Gastrocnemius medialis (tissue), 4 donors: Measurements from ENCODE around the gene AGK. TPM values are rescaled to one million over a fixed set of nuclear protein-coding genes. Genes with fewer than 3 reads are reported as not detected.

Experiments
- ATAC-seq, 2 donors: fragments of 150-250 bp; one replicate each; pipeline ENCODE4 v1.9.1; 2016
- DNase-seq, 2 donors: peaks; one replicate each; pipeline ENCODE4 v3.0.0-alpha.2; 2019
- H3K27ac ChIP-seq, 4 donors: fragments of 200-600 bp; sonication (generic); 1 replicate in 1 of 4; 2 replicates in 3 of 4; pipeline ENCODE4 v1.5.1; 2016 to 2018; ENCODE audit warnings: mild to moderate bottlenecking in 2 of 4, moderate library complexity in 1 of 4
- H3K27me3 ChIP-seq, 3 donors: fragments of 200-600 bp; sonication (generic) in 2 of 3; 1 replicate in 1 of 3; 2 replicates in 2 of 3; pipeline versions ENCODE4 v1.5.1 to v1.6.0; 2016 to 2019; ENCODE audit warnings: mild to moderate bottlenecking in 1 of 3, moderate library complexity in 1 of 3
- H3K36me3 ChIP-seq, 2 donors: fragments of 200-600 bp; sonication (generic) in 1 of 2; one replicate each; pipeline ENCODE4 v1.5.1; 2017 to 2018
- H3K4me1 ChIP-seq, 2 donors: fragments of 200-600 bp; sonication (generic) in 1 of 2; one replicate each; pipeline ENCODE4 v1.5.1; 2016 to 2017; ENCODE audit warnings: mild to moderate bottlenecking in 2 of 2
- H3K4me3 ChIP-seq, 4 donors: fragments of 200-600 bp; sonication (generic) in 3 of 4; 1 replicate in 1 of 4; 2 replicates in 3 of 4; pipeline ENCODE4 v1.5.1; 2016 to 2019; ENCODE audit warnings: mild to moderate bottlenecking in 2 of 4
- H3K9me3 ChIP-seq, 3 donors: fragments of 200-600 bp; sonication (generic) in 2 of 3; 1 replicate in 1 of 3; 2 replicates in 2 of 3; pipeline ENCODE4 v1.5.1; 2016 to 2019
- POLR2A ChIP-seq, 2 donors: fragments of 450-650 bp; IDR thresholded peaks; one replicate each; pipeline ENCODE4 v1.6.1; 2017; ENCODE audit warnings: antibody characterized with exemption in 2 of 2, mild to moderate bottlenecking in 2 of 2, moderate library complexity in 2 of 2
- in situ Hi-C, 4 donors: fragments of 200-750 bp; cut with MboI; loops; one replicate each; pipeline versions ENCODE4 v1.15.0 to v1.8.0; 2017; ENCODE audit warnings: low sequenced_read_pairs in 4 of 4
- intact Hi-C: fragments of 100-400 bp; cut with DNase I; formaldehyde crosslinking; loops from one replicate; pipeline ENCODE4 v1.15.1; 2023; ENCODE audit warnings: low total_unique reads
- total RNA-seq, 4 donors: library from RNA; depleted of rRNA; stranded (reverse); fragments of >200 nt; gene quantifications; one replicate each; pipeline versions ENCODE4 v1.1.0 to v1.2.3, GENCODE V29; 2016
- TF ChIP-seq, protein P1 (sequence below), 5 experiments: fragments of 450-650 bp in 3 of 5; fragments of 200-600 bp in 2 of 5; sonication (generic) in 2 of 5; IDR thresholded peaks in 4 of 5; conservative IDR thresholded peaks in 1 of 5; 1 replicate in 4 of 5; 2 replicates in 1 of 5; pipeline ENCODE4 v1.5.1; 2016 to 2019; ENCODE audit warnings: antibody characterized with exemption in 5 of 5, mild to moderate bottlenecking in 3 of 5, moderate library complexity in 3 of 5

The AGK gene
- total RNA-seq, 4 donors from 2014 or later: 6.5 to 17.1 (median 11.5) TPM

DNA sequence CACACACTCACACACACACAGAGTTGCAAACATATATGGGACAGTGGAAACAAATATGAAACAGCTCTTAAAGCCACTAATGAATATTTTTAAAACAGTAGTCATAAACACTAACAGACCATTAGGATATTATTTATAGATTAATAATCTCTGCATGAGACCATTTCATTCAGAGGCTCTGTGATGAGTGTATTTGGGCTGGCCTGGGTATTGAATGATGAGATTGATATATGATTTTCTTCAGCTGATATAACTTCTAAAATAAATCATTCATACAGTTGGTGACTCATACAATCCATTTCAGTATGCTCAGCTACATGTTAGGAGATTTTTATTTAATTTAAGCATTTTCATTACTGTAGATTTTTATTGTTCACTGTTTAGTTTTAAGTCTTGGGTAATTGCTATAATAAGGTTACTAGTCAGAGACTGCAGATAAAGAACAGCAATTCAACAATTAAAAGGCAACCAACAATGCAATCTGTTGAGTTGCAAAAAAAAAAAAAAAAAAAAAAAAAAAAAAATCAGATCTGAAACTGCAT lies 25.2 kb upstream of the AGK start:
- Histone ChIP-seq H3K4me3 (no peak overlapping the region), H3K36me3 (no peaks in the 10 kb centered on the region), H3K27ac (no peak overlapping the region), H3K9me3 (no peaks in the 10 kb centered on the region), H3K27me3 (no peaks in the 10 kb centered on the region), H3K4me1 (no peaks in the 10 kb centered on the region)
- intact Hi-C loops (no loop called here), in situ Hi-C loops (loop anchor here in 2 of 4 donors (25.0 kb wide), 2 partner anchors 514 to 714 kb away; partner anchors contain the start of gene MRPS33 (in 1 of the 2))
- no peak for ATAC-seq
- TF ChIP-seq, protein P1, sequence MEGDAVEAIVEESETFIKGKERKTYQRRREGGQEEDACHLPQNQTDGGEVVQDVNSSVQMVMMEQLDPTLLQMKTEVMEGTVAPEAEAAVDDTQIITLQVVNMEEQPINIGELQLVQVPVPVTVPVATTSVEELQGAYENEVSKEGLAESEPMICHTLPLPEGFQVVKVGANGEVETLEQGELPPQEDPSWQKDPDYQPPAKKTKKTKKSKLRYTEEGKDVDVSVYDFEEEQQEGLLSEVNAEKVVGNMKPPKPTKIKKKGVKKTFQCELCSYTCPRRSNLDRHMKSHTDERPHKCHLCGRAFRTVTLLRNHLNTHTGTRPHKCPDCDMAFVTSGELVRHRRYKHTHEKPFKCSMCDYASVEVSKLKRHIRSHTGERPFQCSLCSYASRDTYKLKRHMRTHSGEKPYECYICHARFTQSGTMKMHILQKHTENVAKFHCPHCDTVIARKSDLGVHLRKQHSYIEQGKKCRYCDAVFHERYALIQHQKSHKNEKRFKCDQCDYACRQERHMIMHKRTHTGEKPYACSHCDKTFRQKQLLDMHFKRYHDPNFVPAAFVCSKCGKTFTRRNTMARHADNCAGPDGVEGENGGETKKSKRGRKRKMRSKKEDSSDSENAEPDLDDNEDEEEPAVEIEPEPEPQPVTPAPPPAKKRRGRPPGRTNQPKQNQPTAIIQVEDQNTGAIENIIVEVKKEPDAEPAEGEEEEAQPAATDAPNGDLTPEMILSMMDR (IDR thresholded peaks at IDR 0.05 in 4 of 5, conservative IDR thresholded peaks at IDR 0.05 in 1 of 5): no peak
- no peak for TF ChIP-seq POLR2A (IDR thresholded peaks at IDR 0.05)
- DNase-seq: no peak

DNA sequence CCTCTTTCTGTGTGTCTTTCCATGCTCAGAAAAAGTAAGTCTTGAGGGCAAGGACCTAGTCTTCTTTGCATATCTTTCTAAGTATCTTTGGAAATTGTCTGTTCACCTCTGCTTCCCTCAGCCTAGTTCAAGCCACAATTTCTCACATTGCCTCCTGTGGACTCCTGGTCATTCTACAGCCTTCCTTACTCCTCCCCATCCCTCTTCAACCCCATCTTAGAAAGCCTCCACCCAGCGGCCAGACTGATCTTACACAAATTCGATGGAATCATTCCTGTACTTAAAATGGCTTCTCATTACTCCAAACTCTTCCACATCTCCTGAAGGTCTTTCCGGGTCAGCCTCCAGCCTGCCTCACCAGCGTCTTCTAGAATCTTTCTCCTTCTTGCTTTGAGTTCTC lies 24.1 kb upstream of the AGK start:
- H3K9me3 ChIP-seq: no peaks in the 10 kb centered on the region
- no peaks in the 10 kb centered on the region for H3K27me3 ChIP-seq
- TF ChIP-seq, protein P1 (IDR thresholded peaks at IDR 0.05 in 4 of 5, conservative IDR thresholded peaks at IDR 0.05 in 1 of 5): no peak
- no peak for TF ChIP-seq POLR2A (IDR thresholded peaks at IDR 0.05)
- H3K27ac ChIP-seq: no peak overlapping the region
- no peaks in the 10 kb centered on the region for H3K4me1 ChIP-seq
- intact Hi-C loops (no loop called here), in situ Hi-C loops (loop anchor here in 2 of 4 donors (25.0 kb wide), 2 partner anchors 515 to 715 kb away; partner anchors contain the start of gene MRPS33 (in 1 of the 2))
- no peaks in the 10 kb centered on the region for H3K36me3 ChIP-seq
- DNase-seq: no peak
- ATAC-seq: no peak
- no peak overlapping the region for H3K4me3 ChIP-seq

DNA sequence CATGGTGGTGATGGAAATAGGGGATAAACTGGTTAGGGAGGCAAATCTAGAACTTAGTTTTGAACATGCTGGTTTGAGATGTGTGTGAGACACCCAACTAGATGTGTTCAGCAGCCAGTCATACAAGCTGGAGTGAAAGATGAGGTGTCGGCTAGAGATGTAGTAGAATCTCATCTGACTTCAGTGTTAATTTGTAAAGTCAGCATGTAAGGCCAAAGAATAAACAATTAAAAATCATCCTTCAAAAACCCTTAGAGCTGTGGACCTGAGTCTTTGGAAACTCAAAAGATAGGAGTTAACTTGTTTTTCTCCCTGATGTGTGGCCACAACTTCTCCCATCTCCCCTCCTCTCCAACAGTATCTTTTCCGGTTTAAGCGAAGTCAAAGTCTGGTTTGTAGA lies 22.8 kb upstream of the AGK start:
- Histone ChIP-seq H3K27ac (no peak overlapping the region), H3K9me3 (no peaks in the 10 kb centered on the region), H3K4me1 (no peaks in the 10 kb centered on the region), H3K36me3 (no peaks in the 10 kb centered on the region), H3K4me3 (no peak overlapping the region), H3K27me3 (no peaks in the 10 kb centered on the region)
- in situ Hi-C loops (loop anchor here in 2 of 4 donors (25.0 kb wide), 2 partner anchors 516 to 716 kb away; partner anchors contain the start of gene MRPS33 (in 1 of the 2)), intact Hi-C loops (no loop called here)
- ATAC-seq (no peak), DNase-seq (no peak)
- TF ChIP-seq POLR2A (IDR thresholded peaks at IDR 0.05): no peak
- TF ChIP-seq, protein P1 (IDR thresholded peaks at IDR 0.05 in 4 of 5, conservative IDR thresholded peaks at IDR 0.05 in 1 of 5): no peak

DNA sequence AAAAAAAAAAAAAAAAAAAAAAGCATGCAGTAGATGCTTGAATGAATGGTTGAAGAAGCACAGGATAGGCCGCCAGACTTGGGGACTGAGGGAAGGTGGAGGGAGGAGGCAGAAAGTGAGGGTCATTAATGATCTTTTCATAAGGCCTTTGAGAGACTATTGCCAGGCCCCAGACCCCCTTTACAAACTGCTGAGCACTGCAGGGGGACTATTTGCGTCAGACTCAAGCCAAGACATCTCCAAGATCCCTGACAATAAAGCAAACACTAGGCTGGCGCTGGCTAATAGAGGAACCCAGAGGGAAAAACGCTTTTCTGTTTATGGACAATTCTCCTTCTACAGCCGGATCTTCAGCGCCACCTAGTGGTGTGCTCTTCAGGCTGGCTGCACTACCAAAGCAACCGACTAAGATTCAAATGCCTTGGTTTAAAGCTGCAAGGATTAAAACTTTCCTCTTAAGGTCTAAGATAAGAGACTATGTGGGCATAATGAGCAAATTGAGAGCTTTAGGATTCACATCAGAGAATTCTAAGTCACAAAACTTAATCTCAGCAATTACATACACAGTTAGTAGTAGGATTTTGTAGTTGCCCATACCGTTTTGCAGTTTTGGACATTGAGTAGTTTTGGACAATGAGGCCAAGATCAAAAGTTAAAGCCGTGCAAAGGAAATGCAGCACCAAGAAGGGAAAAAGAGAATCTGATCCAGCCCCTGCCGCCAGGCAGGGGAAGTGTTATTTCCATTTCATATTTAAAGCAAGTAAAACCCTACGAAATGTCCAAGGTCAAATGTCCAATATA lies 17.9 kb upstream of the AGK start:
- no peak for TF ChIP-seq POLR2A (IDR thresholded peaks at IDR 0.05)
- TF ChIP-seq, protein P1 (IDR thresholded peaks at IDR 0.05 in 4 of 5, conservative IDR thresholded peaks at IDR 0.05 in 1 of 5): peak; percentile 71 to 96 (median 75)

More for the DNA sequence above, 17.9 kb upstream of the AGK start:
- H3K36me3 ChIP-seq: no peaks in the 10 kb centered on the region
- intact Hi-C loops: loop anchor here (1.0 to 10.0 kb wide), 5 partner anchors 209 to 859 kb away; partner anchors contain the start of genes ADCK2 and MRPS33
- H3K9me3 ChIP-seq: no peaks in the 10 kb centered on the region
- DNase-seq: peak; percentile 22 to 33
- peaks cover 0 to 15% of the 10 kb centered on the region in 2 donors for H3K4me1 ChIP-seq
- H3K4me3 ChIP-seq: no peak overlapping the region
- H3K27ac ChIP-seq: no peak overlapping the region
- H3K27me3 ChIP-seq: no peaks in the 10 kb centered on the region
- peak; percentile 83 to 89 for ATAC-seq
- in situ Hi-C loops: loop anchor here (5.0 to 25.0 kb wide), 5 partner anchors 209 to 721 kb away; partner anchors contain the start of gene MRPS33 (in 1 of the 4)
